Measurements from ENCODE around the gene FLOT2. TPM values are rescaled to one million over a fixed set of nuclear protein-coding genes. Genes with fewer than 3 reads are reported as not detected.

Gene FLOT2
- total and polyA plus RNA-seq, 2 donors (not counting 1 experiment from before 2014, with no cell fraction given), result 196 to 270 TPM

- no peak overlapping the region for H2AFZ ChIP-seq (ENCODE audit: insufficient read depth, low read depth, low read length, poor library complexity, severe bottlenecking)
- no peaks in the 10 kb centered on the region for H3K27me3 ChIP-seq (replicated peaks in 1 of 4; ENCODE audit: control extremely low read depth in 1 of 4, control insufficient read depth in 3 of 4, insufficient read depth in 4 of 4, low read length in 3 of 4)
- intact Hi-C loops (cut with micrococcal nuclease), result no loop called here
- TF ChIP-seq EZH2 (IDR thresholded peaks at IDR 0.05; ENCODE audit: borderline replicate concordance, insufficient read depth, low read depth, low read length, poor library complexity, severe bottlenecking), result no peak
- TF ChIP-seq CTCF (IDR thresholded peaks at IDR 0.05), result no peak
- H3K4me1 ChIP-seq (ENCODE audit: control insufficient read depth in 2 of 2, insufficient read depth in 2 of 2, low read length in 2 of 2), result peaks cover 64 to 80% of the 10 kb centered on the region in 2 donors
- H4K20me1 ChIP-seq (ENCODE audit: control insufficient read depth, insufficient read depth, low read length, poor library complexity, severe bottlenecking), result peaks cover 64% of the 10 kb centered on the region
- H3K4me2 ChIP-seq (replicated peaks; ENCODE audit: low read depth, low read length, poor library complexity, severe bottlenecking), result no peak overlapping the region
- H3K4me1 Mint-ChIP-seq, result peaks cover 80% of the 10 kb centered on the region
- H3K9me3 Mint-ChIP-seq (ENCODE audit: insufficient read depth), result no peaks in the 10 kb centered on the region
- WGBS (ENCODE audit: insufficient coverage), result 100% methylated on average over 1 of the region's 1 CpG
- H3K27ac ChIP-seq (ENCODE audit: low read length in 2 of 2), result peak overlapping the region in 1 of 2 donors; percentile 97
- ChIA-PET CTCF (interaction anchor here (0.5 to 2.1 kb wide), 4 partner anchors 11 to 250 kb away, joined by 3 to 7 read pairs (median 6); partner anchors contain the start of gene DHRS13), POLR2A (interaction anchor here (0.6 to 0.8 kb wide), 2 partner anchors 20 to 49 kb away, joined by 3 read pairs; no protein-coding TSS in a partner anchor)
- H3K4me3 ChIP-seq (ENCODE audit: control extremely low read depth in 1 of 5, extremely low read depth in 1 of 5, insufficient read depth in 1 of 5, low read depth in 2 of 5, low read length in 4 of 5), result no peak overlapping the region
- H3K79me2 ChIP-seq (ENCODE audit: control insufficient read depth, insufficient read depth, low read length), result peaks cover 87% of the 10 kb centered on the region
- peak overlapping the region; percentile 86 for H3K27ac Mint-ChIP-seq
- H3K36me3 ChIP-seq (replicated peaks in 1 of 2; ENCODE audit: control extremely low read depth in 1 of 2, control insufficient read depth in 1 of 2, extremely low read depth in 1 of 2, insufficient read depth in 2 of 2, low read length in 1 of 2), result peaks cover 0 to 29% of the 10 kb centered on the region in 2 experiments
- H3K27me3 Mint-ChIP-seq, result no peaks in the 10 kb centered on the region
- DNase-seq (no peak), ATAC-seq (ENCODE audit: low read depth) (no peak)
- H3K9ac ChIP-seq (ENCODE audit: low read length), result no peak overlapping the region
- peak overlapping the region; percentile 56 for H3K4me3 Mint-ChIP-seq
- no peaks in the 10 kb centered on the region for H3K9me3 ChIP-seq (ENCODE audit: control extremely low read depth in 1 of 3, control insufficient read depth in 2 of 3, insufficient read depth in 1 of 3, low read length in 2 of 3)
These were observed 6.3 kb downstream of the FLOT2 start for GRCh38 chr17:28891201-28891600.

- Histone ChIP-seq H4K20me1 (ENCODE audit: control insufficient read depth, insufficient read depth, low read length, poor library complexity, severe bottlenecking) (peaks cover 71% of the 10 kb centered on the region), H3K36me3 (replicated peaks in 1 of 2; ENCODE audit: control extremely low read depth in 1 of 2, control insufficient read depth in 1 of 2, extremely low read depth in 1 of 2, insufficient read depth in 2 of 2, low read length in 1 of 2) (peaks cover 0 to 41% of the 10 kb centered on the region in 2 experiments), H3K4me1 (ENCODE audit: control insufficient read depth in 2 of 2, insufficient read depth in 2 of 2, low read length in 2 of 2) (peaks cover 54 to 71% of the 10 kb centered on the region in 2 donors), H3K4me3 (ENCODE audit: control extremely low read depth in 1 of 5, extremely low read depth in 1 of 5, insufficient read depth in 1 of 5, low read depth in 2 of 5, low read length in 4 of 5) (no peak overlapping the region), H3K27me3 (replicated peaks in 1 of 4; ENCODE audit: control extremely low read depth in 1 of 4, control insufficient read depth in 3 of 4, insufficient read depth in 4 of 4, low read length in 3 of 4) (no peaks in the 10 kb centered on the region), H2AFZ (ENCODE audit: insufficient read depth, low read depth, low read length, poor library complexity, severe bottlenecking) (no peak overlapping the region), H3K79me2 (ENCODE audit: control insufficient read depth, insufficient read depth, low read length) (peaks cover 87% of the 10 kb centered on the region), H3K9me3 (ENCODE audit: control extremely low read depth in 1 of 3, control insufficient read depth in 2 of 3, insufficient read depth in 1 of 3, low read length in 2 of 3) (no peaks in the 10 kb centered on the region), H3K4me2 (replicated peaks; ENCODE audit: low read depth, low read length, poor library complexity, severe bottlenecking) (no peak overlapping the region), H3K27ac (ENCODE audit: low read length in 2 of 2) (no peak overlapping the region), H3K9ac (ENCODE audit: low read length) (no peak overlapping the region)
- no CpG with 5 or more reads among the region's 5 CpGs for WGBS (ENCODE audit: insufficient coverage)
- peaks cover 75% of the 10 kb centered on the region for H3K4me1 Mint-ChIP-seq
- ATAC-seq (ENCODE audit: low read depth), result no peak
- ChIA-PET CTCF (interaction anchor here (0.6 to 2.1 kb wide), 4 partner anchors 12 to 1584 kb away, joined by 3 to 7 read pairs (median 6); partner anchors contain the start of gene DHRS13), POLR2A (no interaction called here)
- H3K4me3 Mint-ChIP-seq, result peak overlapping the region; percentile 45
- TF ChIP-seq CTCF (IDR thresholded peaks at IDR 0.05) (no peak), EZH2 (IDR thresholded peaks at IDR 0.05; ENCODE audit: borderline replicate concordance, insufficient read depth, low read depth, low read length, poor library complexity, severe bottlenecking) (no peak)
- H3K9me3 Mint-ChIP-seq (ENCODE audit: insufficient read depth), result no peaks in the 10 kb centered on the region
- peak overlapping the region; percentile 75 for H3K27ac Mint-ChIP-seq
- intact Hi-C loops (cut with micrococcal nuclease), result loop anchor here (2.0 kb wide), 2 partner anchors 13 to 19 kb away; partner anchors contain the start of gene DHRS13
- no peak for DNase-seq
- H3K27me3 Mint-ChIP-seq, result no peaks in the 10 kb centered on the region
These were observed 7.5 kb downstream of the FLOT2 start for GRCh38 chr17:28889996-28890395.

Data from B cell (primary cell).